NCI-H1092 (cell line): Measurements from ENCODE around the gene CFAP97.
"Not testable (repeated sequence)": the region's sequence is repeated elsewhere in the genome, so short reads cannot be mapped to it uniquely, and the experiment has no call there.

Source experiments
- DNase-seq: peaks from one replicate; lab custom pipeline; 2025; lab: John Stamatoyannopoulos, UW

Gene CFAP97

DNA sequence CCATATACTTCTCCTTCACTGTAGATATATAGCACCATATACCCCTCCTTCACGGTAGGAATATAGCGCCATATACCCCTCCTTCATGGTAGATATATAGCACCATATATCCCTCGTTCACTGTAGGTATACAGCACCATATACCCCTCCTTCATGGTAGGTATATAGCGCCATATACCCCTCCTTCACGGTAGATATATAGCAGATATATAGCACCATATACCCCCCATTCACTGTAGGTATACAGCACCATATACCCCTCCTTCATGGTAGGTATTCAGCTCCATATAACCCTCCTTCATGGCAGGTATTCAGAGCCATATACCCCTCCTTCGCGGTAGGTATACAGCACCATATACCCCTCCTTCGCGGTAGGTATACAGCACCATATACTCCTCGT lies 18.1 kb upstream of the CFAP97 start:
- DNase-seq = no peak

DNA sequence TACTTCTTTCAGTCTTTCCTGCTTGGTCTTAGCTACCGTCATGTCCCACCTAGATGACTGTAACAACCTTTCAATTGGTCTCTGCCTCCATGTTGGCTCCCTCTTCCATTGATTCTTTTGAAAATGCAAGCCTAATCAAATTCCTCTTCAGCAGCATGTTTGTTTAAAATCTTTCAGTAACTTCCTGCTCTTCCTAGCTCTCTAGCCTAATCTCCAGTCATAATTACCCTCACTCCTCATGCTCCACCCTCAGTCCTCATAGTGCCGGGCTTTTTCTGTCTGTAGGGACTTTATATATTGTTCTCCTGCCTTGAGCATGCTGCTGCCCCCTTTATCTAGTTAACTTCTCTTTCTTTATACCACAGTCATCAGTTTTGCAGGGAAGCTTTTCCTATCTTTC lies 17.7 kb upstream of the CFAP97 start:
- no peak for DNase-seq

DNA sequence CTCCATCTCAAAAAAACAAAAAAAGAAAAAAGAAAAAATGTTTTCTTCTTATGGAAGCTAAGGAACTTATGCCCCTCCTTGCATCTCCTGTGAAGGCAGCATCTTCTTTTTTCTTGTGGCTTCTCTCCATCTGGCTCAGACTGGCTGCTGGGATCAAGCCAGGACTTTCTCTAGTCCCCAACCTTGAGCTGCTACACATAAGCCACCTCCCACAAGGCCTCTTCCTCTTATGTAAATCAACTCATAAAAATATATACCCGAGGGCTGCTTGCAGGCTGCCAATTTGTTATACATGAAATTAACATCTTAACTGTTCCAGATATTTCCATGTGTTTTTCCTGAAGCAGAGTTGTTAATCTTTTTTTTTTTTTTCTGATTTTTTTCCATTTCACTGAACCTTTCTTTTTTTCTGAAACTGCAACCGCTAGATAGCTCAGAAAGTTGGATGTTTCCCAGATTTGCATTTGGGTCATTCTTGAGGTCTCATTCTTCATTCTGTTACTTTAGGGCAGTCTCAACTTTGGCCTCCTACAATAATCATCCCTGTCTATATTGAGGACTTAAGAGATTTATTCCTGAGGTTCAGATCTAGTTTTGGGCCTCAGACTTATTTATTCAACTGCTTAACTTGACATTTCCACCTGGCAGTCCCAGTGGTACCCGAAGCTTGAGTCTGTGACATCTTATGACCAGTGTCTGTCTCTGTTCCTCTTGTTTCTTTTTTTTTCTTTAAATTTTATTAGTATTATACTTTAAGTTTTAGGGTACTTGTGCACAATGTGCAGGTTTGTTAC lies 15.9 kb upstream of the CFAP97 start:
- no peak for DNase-seq

DNA sequence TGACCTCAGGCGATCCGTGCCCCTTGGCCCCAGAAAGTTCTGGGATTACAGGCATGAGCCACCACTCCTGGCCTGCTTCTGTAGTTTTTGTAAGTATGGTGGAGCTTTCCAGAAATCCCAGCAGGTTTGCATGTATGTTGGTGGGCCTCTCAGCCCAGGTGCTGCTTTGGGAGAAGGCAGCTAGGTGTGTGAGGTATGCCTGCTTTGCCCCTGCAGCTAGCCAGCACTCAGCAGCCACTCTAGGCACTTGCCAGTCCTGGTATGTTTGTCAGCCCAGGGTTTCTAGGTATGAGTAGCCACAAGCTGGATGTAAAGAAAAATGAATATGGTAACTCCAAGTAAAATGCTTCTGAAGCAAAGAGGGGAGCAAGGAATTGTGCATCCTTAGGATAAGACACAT lies 14.5 kb upstream of the CFAP97 start:
- DNase-seq = no peak

DNA sequence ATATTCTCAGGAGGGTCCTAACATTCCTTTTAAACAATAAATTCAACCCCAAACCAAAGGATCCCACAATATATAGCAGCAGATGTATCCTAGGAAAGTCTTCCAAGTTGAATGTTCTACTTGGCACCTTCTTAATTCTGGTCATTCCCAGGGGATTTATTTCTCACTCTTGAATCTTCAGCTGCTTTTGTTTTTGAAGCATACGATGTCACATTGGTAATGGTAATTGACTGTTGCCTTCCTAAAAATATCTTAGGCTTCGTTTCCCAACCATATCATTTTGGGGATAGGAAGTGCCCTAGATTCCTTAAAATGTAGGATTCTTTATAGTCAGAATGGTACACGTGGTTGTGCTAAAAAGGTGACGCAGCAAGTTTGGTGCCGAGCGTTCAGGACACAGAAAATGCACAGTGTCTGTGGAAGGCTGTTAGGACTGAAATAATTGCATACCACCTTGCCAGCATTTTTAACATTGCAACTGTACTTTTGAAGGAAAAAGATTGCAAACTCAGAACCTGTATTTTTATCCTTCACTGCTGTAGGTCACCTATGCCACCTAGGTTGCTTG lies 13.7 kb upstream of the CFAP97 start:
- DNase-seq = no peak

DNA sequence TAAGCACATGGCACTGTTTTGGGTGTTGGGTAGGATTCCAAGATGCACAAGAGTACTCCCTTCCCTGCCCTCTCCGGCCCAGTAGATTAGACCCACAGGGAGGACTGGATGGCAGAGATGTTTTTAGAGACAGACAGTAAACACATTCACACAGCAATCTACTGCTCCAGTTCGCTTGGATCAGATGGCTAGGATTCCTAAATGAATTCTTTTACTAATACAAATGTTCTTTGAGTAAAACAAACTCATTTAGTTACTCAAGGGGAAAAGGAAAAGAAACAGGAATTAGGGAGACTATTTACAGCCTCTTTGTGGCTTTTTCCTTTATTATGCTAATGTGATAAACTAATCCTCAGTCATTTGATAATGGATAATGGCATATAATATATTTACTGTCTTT lies 11.5 kb upstream of the CFAP97 start:
- no peak for DNase-seq

DNA sequence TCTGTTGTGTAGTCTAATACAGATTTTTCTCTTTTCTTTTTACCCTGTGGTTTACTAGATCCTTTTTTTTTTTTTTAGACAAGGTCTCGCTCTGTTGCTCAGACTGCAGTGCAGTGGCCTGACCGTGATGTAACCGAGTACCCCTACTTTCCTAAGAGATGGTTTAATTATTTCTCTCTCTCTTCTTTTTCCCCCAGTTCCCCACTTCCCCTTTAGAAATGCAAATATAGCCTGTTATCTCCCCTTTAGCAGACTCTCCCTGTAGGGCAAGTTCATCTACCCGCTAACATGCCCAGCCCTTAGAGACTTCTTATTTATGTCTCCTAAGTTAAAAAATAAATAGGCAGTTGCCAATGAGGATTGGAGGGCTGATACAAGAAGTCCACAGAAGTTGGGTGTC lies 10.1 kb upstream of the CFAP97 start:
- DNase-seq = no peak

DNA sequence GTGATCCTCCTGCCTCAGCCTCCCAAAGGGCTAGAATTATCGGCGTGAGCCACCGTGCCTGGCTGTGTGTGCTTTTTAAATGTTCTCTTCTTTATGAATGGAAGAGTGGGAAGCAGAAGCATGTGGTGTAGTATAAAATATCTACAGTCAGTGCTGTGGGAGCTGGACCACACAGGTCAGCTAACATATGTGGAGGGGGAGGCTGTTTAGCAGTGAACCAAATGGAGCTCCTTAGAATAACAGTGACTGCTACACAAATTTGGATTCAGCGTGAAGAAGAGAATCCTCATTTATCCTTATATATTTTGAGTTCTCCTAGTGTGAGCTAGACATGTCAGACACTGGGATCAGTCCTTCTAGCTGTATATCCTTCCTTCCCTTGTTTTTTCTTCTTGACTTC lies 8.8 kb upstream of the CFAP97 start:
- DNase-seq = no peak

DNA sequence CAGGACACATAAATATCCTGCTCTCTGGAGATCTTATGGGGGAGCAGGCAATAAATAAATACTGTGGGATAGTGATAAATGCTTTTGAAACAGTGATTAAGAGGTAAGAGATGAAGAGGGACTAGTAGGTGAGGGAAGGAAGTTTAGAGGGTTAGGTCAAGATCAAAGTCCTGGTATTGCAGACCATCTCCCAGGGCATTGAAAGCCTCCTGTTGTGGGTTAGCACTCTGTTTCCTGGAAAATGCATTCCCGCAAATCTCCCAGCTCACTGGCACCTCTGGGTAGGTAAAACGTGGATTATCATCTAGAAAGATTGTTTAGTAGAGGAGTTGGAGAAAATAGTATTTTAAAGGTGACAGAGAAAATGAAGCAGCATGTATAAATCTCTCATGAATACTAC lies 7.8 kb upstream of the CFAP97 start:
- no peak for DNase-seq

DNA sequence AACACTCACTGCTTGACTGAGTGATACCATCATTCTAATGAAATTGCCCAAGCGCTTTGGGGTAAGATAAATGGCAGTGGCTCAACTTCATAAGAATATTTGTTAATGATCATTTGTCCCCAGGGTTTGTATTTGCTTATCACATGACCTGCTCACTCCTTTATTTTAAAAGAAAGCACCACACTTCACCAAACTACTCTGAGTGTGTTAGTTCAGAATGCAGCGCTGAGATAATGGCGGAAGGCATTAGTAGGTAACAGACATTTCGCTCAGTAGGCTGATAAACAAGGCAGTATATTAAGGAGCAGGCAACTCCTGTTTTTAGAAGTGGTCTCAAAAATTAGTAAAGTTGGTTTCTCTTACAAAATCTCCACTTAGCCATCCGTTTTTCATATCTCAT lies 7.2 kb upstream of the CFAP97 start:
- no peak for DNase-seq

DNA sequence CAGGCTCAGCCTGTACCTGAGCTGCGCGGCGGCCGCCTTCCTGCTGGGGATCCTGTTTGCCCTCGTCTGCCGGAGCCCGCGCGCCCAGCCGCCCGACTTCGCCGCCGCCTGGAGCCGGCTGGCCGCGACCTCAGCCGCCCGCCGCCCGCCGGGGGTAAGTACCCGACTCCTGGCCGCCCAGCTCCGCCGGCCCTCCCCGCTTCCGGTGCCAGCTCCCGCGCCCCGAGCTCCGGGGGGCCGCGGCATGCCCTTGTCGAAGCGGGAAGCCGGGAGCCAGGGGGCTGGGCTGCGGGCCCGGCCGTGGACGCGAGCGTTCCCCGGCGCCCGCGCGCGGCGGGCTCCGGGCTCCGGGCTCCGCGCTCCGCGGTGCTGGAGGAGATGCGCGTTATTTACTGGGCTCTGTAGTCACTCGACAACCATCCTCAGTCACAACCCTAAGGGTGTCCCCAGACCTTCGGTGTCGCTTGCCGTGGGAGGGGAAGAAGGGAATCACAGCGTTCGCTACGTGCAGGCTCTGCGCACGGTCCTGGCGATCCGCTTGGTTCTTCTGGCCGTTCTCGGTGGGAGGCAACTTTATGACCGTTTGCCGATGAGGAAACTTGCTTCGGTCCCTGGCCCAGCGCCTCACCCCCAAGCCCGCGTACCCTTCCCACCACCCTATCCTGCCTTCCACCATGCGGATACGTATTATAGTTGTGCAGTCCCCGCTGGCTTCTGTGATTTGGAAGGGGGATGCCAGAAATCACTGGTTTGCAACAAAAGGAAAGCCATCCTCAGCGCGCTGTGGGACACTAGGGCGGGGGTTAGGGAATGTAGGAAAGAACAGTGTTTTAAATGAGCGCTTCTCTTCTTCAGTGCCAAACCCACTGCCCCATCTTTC lies 6.5 kb upstream of the CFAP97 start:
- peak; percentile 31 for DNase-seq

DNA sequence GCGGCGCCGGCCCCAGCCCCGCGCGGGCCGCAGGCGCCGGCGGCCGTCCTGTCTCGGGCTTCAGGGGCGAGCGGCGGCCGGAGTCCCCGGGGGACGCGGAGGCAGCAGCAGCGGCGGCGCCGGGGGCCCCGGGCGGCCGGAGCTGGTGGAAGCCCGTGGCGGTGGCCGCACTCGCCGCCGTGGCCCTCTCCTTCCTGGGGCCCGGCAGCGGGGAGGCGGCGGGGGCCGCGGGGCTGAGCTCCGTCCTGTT lies 6.0 kb upstream of the CFAP97 start:
- not testable (repeated sequence) for DNase-seq

DNA sequence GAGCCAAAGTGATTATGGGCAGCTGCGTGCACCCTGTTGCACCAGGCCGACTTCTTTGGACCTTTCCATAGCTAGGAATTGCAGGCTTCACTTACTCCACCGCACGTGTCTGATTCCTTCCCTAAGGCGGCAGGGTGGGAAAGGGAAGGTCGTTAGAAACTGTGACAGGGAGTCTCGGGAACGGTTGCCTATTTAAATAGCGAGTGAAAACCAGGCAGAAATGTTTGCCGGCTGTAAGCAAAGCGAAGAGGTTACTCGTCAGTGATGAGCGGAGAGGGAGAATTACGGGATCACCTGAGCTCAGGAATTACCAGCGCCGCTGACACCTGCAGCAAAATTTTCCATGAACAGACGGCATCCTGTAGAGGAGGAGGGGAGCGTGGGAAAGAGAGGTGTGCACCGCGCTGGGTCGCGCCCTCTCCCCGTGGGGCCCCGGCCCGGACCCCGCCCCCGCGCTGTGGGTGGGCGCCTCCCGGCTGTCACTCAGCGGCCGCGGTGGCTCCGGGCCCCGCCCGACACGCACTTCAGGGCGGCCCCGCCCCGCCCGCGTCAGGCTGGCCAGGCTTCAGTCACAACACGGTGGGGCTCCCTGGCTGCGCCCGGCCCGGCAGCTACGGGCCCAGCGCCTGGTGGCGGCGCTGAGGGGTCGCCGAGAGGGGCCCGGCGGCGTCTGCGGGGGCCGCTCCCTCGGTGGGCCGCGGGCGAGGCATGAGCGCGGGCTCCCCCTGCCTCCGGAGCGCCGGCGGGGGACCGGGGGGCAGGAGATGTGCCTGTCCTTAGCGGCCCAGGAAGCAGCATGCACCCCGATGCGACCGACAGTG lies 5.4 kb upstream of the CFAP97 start, which contains the start of gene SNX25:
SNX25 (plus strand) TSS at position 568 of the 821 bp plus-strand sequence; CDS start at position 797, 229 bp downstream.
- peak; percentile 75 for DNase-seq

DNA sequence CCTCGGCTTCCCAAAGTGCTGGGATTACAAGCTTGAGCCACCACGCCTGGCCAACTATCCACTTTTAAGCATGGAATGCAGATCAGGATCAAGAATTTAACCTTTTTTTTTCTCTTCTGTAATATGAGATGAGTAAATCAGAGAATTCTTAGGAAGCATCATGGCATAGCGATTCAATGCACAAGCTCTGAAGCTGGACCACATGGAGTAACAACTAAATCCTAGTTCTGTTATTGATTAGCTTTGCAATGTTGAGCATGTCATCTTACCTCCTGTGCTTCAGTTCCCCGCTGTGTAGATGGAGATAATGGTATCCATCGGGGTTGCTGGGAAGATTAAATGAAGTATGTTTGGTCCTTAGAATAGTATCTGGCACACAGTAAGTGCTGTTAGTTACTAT lies 3.7 kb upstream of the CFAP97 start:
- no peak for DNase-seq

DNA sequence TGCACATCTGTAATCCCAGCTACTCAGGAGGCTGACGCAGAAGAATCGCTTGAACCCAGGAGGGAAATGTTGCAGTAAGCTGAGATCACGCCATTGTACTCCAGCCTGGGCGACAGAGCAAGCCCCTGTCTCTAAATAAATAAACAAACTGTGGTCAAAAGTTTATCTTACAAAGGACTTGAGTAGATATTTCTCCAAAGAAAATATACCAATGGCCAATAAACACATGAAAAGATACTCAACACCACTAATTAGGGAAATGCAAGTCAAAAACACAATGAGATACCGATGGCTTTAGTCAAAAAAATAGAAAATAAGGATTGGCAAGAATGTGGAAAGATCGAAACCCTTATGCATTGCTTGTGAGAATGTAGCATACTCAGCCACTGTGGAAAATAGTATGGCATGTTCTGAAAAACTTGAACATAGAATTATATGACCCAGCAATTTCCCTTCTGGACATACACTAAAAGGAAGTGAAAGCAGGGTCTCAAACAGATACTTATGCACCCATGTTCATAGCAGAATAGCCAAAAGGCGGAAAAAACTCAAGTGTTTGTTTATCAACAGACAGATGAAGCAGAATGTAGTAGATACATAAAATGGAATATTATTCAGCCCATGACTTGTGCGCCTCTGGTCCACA lies 2.0 kb upstream of the CFAP97 start:
- no peak for DNase-seq

DNA sequence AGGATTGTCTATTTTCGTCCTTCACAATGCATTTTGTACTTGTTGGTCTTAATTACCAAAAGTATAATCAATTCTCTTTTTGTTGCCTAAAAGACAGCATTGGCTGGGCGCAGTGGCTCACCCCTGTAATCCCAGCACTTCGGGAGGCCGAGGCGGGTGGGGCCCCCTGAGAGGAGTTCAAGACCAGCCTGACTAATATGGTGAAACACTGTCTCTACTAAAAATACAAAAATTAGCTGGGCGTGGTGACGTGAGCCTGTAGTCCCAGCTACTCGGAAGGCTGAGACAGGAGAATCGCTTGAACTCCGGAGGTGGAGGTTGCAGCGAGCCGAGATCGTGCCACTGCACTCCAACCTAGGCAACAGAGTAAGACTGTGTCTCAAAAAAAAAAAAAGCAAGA lies 1.3 kb upstream of the CFAP97 start:
- not testable (repeated sequence) for DNase-seq

DNA sequence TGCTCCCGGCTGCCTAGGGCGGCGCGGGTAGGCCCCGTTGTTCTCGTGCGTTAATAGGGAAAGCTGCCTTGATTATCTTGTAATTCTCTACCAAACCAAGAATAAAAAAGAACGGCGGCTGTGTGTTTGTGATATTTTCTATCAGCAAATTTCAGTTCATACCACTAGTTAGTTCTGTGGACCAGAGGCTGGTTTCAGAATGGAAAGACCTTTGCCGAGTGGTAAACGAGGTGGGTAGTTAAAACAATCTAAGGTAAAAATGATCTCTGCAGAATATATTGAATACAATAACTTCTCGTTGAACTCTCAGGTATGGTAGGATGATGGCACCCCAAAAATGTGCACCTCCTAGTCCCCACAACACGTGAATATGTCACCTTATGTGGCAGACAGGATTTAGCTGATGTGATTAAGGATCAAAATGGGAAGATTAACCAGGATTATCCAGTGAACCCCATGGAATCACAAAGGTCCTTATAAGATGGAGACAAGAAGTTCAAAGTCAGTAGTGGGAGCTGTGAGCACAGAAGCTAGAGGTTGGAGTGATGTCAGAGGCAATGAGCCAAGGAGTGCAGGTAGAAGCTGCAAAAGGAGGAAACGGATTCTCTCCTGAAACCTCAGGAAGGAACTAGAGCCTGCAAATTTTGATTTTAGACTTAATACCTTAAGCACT lies 574 bp upstream of the CFAP97 start:
- peak; percentile 5 for DNase-seq

DNA sequence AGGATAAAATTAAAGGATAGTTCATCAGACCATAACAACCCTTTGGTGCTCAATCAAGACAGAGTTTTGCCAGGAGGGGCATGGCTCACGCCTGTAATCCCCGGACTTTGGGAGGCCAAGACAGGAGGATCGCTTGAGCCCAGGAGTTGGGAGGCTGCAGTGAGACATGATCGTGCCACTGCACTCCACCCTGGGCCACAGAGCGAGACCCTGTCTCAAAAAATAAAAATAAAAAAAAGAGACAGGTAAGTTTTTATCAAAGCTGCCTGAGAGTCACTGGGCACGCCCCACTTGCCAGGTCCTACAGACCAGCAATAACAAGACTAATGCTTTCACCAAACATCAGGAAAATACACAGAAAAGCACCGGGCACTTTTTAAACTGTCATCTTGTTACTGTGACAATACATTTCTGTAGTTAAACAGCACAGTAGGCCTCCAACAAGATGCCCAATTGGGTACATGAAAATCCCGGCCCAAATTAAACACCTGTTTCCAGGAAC lies 765 bp downstream of the CFAP97 start:
- DNase-seq = no peak

DNA sequence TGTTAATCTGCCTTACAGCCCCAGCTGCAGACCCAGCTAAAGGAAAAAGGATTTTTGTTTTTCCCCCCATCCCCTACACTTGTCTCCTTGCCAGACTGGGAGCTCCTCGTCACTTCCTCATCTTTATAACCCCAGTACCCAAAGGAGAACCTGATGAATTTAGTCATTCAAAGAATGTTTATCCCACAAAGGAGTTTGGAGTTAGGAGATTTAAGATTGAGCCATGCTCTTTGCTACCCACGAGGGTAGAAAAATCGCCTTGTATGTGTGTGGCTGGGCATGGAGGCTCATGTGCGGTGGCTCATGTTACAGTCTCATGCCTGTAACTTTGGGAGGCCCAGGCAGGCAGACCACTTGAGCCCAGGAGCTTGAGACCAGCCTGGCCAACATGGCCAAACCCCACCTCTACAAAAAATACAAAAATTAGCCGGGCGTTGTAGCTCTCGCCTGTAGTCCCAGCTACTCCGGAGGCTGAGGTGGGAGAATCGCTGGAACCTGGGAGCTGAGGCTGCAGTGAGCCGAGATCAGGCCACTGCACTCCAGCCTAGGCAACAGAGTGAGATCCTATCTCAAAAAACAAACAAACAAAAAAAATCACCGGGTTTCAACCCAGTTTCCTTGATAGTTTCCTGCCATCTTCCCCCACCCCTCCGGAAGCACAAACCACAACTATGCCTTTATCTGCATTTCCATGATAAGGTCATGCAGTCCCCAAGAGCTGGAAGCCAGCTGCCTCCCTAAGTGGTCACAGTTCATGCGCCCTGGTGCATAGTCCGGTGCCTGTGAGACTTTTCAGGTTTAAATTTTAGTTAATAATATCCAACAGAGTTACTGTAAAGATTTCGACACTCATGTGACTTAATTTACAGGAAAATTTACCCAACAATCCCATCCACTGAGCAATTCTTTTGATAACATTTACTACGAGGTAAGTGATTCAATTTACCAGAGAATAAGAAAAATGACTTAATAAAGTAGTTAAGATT lies 1.5 kb downstream of the CFAP97 start:
- no peak for DNase-seq

DNA sequence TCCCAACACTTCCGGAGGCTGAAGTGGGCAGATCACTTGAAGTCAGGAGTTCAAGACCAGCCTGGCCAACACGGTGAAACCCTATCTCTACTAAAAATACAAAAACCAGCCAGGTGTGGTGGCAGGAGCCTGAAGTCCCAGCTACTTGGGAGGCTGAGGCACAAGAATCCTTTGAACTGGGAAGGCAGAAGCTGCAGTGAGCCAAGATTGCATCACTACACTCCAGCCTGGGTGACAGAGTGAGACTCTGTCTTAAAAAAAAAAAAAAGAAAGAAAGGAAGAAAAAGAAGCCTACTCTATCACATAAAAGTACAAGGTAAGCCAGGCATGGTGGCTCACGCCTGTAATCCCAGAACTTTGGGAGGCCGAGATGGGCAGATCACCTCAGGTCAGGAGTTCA lies 5.6 kb downstream of the CFAP97 start:
- DNase-seq = not testable (repeated sequence)
